HCT116 (cell line): ENCODE results near the gene EML4.

Experiments used
- CEBPB ChIP-seq: IDR thresholded peaks from 2 replicates; pipeline ENCODE4 v1.6.1; 2012; ENCODE audit warnings: low read depth
- ELF1 ChIP-seq: IDR thresholded peaks from 2 replicates; pipeline ENCODE4 v1.6.1; 2012; ENCODE audit warnings: low read depth, borderline replicate concordance
- EZH2 ChIP-seq: fragments of 200-600 bp; sonication (generic); IDR thresholded peaks from 2 replicates; pipeline ENCODE4 v1.6.1; 2017; ENCODE audit warnings: antibody characterized with exemption, mixed run types
- FOSL1 ChIP-seq: IDR thresholded peaks from 2 replicates; pipeline ENCODE4 v1.6.1; 2012; ENCODE audit warnings: low read depth
- JUND ChIP-seq: IDR thresholded peaks from 2 replicates; pipeline ENCODE4 v1.6.1; 2012
- POLR2A ChIP-seq: IDR thresholded peaks from 2 replicates; pipeline ENCODE4 v1.7.0; 2011; ENCODE audit warnings: borderline replicate concordance; ENCODE audit not compliant: insufficient read depth, insufficient read length; ENCODE audit errors: extremely low read depth
- POLR2AphosphoS5 ChIP-seq: IDR thresholded peaks from 2 replicates; pipeline ENCODE4 v1.6.1; 2011; ENCODE audit warnings: mild to moderate bottlenecking, low read depth, low read length, moderate library complexity
- SIN3A ChIP-seq: IDR thresholded peaks from 2 replicates; pipeline ENCODE4 v1.6.1; 2012; ENCODE audit warnings: low read depth
- TCF7L2 ChIP-seq: IDR thresholded peaks from 2 replicates; pipeline ENCODE4 v1.7.0; 2011; ENCODE audit warnings: borderline replicate concordance, inconsistent platforms; ENCODE audit not compliant: insufficient read depth, insufficient read length; ENCODE audit errors: extremely low read depth
- ZFX ChIP-seq: fragments of 450-650 bp; IDR thresholded peaks from 2 replicates; pipeline ENCODE4 v1.6.1; 2017
- TF ChIP-seq, protein P1 (sequence below), 3 experiments: fragments of 200-600 bp in 1 of 3; sonication (generic) in 1 of 3; IDR thresholded peaks in 2 of 3; conservative IDR thresholded peaks in 1 of 3; 2 replicates each; pipeline ENCODE4 v1.5.1; 2012 to 2017; ENCODE audit warnings: low read depth in 2 of 3, low read length in 2 of 3, antibody characterized with exemption in 1 of 3, borderline replicate concordance in 1 of 3, control low read depth in 1 of 3, mild to moderate bottlenecking in 1 of 3, mixed read lengths in 1 of 3, mixed run types in 1 of 3, moderate library complexity in 1 of 3; ENCODE audit not compliant: insufficient read depth in 1 of 3
- TF ChIP-seq, protein P2 (sequence below): IDR thresholded peaks from 2 replicates; pipeline ENCODE4 v1.6.1; 2011; ENCODE audit warnings: mild to moderate bottlenecking, low read length, moderate library complexity; ENCODE audit not compliant: insufficient replicate concordance; ENCODE audit errors: extremely low read depth
- TF ChIP-seq, protein P3 (sequence below): IDR thresholded peaks from 2 replicates; pipeline ENCODE4 v1.6.1; 2012

DNA sequence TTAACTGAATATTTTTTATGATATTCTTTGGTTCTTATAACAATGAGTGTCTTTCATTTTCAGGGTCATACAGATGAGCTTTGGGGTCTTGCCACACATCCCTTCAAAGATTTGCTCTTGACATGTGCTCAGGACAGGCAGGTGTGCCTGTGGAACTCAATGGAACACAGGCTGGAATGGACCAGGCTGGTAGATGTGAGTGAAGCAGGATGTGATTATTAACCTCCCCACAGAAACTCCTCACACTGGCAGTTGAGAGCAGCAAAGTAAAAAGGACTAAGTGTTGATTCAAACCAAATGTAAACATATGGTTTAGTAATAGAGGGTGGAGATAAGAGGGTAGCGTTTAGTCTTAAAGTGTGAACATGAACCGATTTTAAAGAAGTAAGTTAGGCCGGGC lies 134.1 kb downstream of the EML4 start:
- TF ChIP-seq, protein P1, sequence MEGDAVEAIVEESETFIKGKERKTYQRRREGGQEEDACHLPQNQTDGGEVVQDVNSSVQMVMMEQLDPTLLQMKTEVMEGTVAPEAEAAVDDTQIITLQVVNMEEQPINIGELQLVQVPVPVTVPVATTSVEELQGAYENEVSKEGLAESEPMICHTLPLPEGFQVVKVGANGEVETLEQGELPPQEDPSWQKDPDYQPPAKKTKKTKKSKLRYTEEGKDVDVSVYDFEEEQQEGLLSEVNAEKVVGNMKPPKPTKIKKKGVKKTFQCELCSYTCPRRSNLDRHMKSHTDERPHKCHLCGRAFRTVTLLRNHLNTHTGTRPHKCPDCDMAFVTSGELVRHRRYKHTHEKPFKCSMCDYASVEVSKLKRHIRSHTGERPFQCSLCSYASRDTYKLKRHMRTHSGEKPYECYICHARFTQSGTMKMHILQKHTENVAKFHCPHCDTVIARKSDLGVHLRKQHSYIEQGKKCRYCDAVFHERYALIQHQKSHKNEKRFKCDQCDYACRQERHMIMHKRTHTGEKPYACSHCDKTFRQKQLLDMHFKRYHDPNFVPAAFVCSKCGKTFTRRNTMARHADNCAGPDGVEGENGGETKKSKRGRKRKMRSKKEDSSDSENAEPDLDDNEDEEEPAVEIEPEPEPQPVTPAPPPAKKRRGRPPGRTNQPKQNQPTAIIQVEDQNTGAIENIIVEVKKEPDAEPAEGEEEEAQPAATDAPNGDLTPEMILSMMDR (IDR thresholded peaks at IDR 0.05 in 2 of 3, conservative IDR thresholded peaks at IDR 0.05 in 1 of 3; ENCODE audit: borderline replicate concordance in 1 of 3, insufficient read depth in 1 of 3, low read depth in 2 of 3, low read length in 2 of 3), result no peak
- TF ChIP-seq POLR2A, result no peak
- no peak for TF ChIP-seq CEBPB
- no peak for TF ChIP-seq EZH2
- no peak for TF ChIP-seq POLR2AphosphoS5
- no peak for TF ChIP-seq TCF7L2
- no peak for TF ChIP-seq SIN3A
- TF ChIP-seq JUND, result no peak
- TF ChIP-seq, protein P2, sequence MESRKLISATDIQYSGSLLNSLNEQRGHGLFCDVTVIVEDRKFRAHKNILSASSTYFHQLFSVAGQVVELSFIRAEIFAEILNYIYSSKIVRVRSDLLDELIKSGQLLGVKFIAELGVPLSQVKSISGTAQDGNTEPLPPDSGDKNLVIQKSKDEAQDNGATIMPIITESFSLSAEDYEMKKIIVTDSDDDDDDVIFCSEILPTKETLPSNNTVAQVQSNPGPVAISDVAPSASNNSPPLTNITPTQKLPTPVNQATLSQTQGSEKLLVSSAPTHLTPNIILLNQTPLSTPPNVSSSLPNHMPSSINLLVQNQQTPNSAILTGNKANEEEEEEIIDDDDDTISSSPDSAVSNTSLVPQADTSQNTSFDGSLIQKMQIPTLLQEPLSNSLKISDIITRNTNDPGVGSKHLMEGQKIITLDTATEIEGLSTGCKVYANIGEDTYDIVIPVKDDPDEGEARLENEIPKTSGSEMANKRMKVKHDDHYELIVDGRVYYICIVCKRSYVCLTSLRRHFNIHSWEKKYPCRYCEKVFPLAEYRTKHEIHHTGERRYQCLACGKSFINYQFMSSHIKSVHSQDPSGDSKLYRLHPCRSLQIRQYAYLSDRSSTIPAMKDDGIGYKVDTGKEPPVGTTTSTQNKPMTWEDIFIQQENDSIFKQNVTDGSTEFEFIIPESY, result no peak
- TF ChIP-seq ZFX, result no peak
- TF ChIP-seq ELF1, result no peak
- no peak for TF ChIP-seq FOSL1
- TF ChIP-seq, protein P3, sequence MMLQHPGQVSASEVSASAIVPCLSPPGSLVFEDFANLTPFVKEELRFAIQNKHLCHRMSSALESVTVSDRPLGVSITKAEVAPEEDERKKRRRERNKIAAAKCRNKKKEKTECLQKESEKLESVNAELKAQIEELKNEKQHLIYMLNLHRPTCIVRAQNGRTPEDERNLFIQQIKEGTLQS, result no peak
